Mononuclear cell (primary cell): Measurements from ENCODE around the gene SRR. TPM values are rescaled to one million over a fixed set of nuclear protein-coding genes. Genes with fewer than 3 reads are reported as not detected.

Experiments
- H3K27me3 ChIP-seq: 2 replicates; pipeline ENCODE4 v1.6.0; 2011; ENCODE audit warnings: low read length, control low read depth; ENCODE audit not compliant: insufficient read depth
- H3K4me1 ChIP-seq: 2 replicates; pipeline ENCODE4 v1.5.1; 2011; ENCODE audit warnings: mild to moderate bottlenecking, low read length, control low read depth; ENCODE audit not compliant: insufficient read depth
- H3K4me3 ChIP-seq: 2 replicates; pipeline ENCODE4 v1.5.1; 2011; ENCODE audit warnings: mild to moderate bottlenecking, low read length, moderate library complexity
- H3K9me3 ChIP-seq: 2 replicates; pipeline ENCODE4 v1.5.1; 2011; ENCODE audit warnings: low read depth, mild to moderate bottlenecking, control low read depth, low read length
- total RNA-seq: library from RNA; depleted of rRNA; stranded (reverse); fragments of >200 nt; gene quantifications from one replicate; pipeline ENCODE4 v1.2.3, GENCODE V29; 2012

The SRR gene
- total RNA-seq, 1 donor = 2.1 TPM

DNA sequence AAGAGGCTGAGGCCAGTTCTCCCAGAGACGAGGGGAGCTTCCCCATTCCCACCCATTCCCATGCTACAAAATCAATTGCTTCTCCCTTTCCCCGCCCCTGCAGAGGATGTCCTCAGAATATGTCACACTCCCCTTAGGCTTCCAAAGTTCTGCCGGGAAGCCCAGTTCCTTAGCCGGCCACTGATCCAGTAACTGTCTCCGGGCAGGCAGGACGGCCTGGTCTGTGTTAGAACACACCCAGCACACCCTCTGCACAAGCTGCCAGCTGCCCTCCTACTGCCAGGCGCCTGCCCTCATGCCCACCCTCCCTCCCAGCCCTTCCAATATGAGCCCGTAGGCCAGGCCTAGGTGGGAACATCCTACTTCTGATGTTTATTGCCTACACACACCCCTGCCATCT, 64.6 kb downstream of the SRR start:
- Histone ChIP-seq H3K4me3 (no peak overlapping the region), H3K4me1 (peaks cover 4% of the 10 kb centered on the region), H3K9me3 (no peaks in the 10 kb centered on the region), H3K27me3 (no peaks in the 10 kb centered on the region)

DNA sequence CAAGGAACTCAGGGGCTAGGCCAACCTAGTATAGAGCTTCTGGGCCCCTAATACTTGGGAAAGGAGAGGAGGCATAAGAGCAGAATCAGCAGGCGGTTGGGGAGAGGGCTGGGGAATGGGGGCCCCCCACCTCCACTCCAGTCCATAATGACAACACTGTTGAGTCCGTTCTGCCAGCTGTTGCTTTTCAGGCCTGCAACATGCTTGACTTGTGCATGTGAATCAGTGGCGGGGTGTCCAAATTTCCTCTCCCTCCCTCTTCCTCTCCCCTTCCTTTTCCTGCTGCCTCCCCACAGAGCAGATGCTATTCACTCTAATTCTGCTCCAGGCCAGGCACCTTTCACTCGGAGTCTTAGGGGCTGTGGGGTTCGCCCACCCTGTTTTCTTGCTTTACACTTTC, 65.3 kb downstream of the SRR start:
- no peaks in the 10 kb centered on the region for H3K9me3 ChIP-seq
- peaks cover 4% of the 10 kb centered on the region for H3K4me1 ChIP-seq
- no peaks in the 10 kb centered on the region for H3K27me3 ChIP-seq
- H3K4me3 ChIP-seq = no peak overlapping the region

- peaks cover 4% of the 10 kb centered on the region for H3K4me1 ChIP-seq
- no peaks in the 10 kb centered on the region for H3K9me3 ChIP-seq
- no peaks in the 10 kb centered on the region for H3K27me3 ChIP-seq
- H3K4me3 ChIP-seq = no peak overlapping the region
Observed at GRCh38 chr17:2369551-2370210, 65.9 kb downstream of the SRR start.

DNA sequence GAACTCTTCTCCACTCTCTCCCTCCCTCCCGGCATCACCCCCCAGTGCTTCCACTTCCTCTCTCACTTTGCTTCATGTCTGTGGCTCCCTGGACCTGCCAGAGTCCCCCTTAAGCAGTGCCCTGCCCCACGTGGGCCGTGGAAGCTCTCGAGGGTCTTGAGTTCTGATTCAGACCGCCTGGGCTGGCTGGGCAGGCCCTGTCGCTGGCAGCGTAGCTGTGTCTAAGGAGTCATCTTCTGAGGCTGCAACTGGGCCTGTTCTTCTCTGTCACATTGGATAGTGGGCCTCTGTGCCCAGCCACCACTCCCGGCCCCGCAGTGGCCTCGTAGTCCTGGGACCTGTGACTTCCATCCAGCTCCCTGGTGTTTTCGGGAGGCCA, 66.5 kb downstream of the SRR start:
- H3K4me1 ChIP-seq = peaks cover 4% of the 10 kb centered on the region
- H3K9me3 ChIP-seq = no peaks in the 10 kb centered on the region

GRCh38 chr17:2371183-2372130, 67.7 kb downstream of the SRR start:
- Histone ChIP-seq H3K27me3 (no peaks in the 10 kb centered on the region), H3K4me1 (peaks cover 4% of the 10 kb centered on the region), H3K9me3 (no peaks in the 10 kb centered on the region), H3K4me3 (no peak overlapping the region)

More for the DNA sequence above, 66.5 kb downstream of the SRR start:
- H3K4me3 ChIP-seq = no peak overlapping the region
- H3K27me3 ChIP-seq = no peaks in the 10 kb centered on the region

GRCh38 chr17:2372180-2372579, 68.4 kb downstream of the SRR start:
- no peak overlapping the region for H3K4me3 ChIP-seq
- no peaks in the 10 kb centered on the region for H3K27me3 ChIP-seq
- no peaks in the 10 kb centered on the region for H3K9me3 ChIP-seq
- H3K4me1 ChIP-seq = peaks cover 4% of the 10 kb centered on the region

- Histone ChIP-seq H3K4me1 (peaks cover 4% of the 10 kb centered on the region), H3K9me3 (no peaks in the 10 kb centered on the region), H3K4me3 (no peak overlapping the region), H3K27me3 (no peaks in the 10 kb centered on the region)
Observed at GRCh38 chr17:2372681-2373080, 68.9 kb downstream of the SRR start.

DNA sequence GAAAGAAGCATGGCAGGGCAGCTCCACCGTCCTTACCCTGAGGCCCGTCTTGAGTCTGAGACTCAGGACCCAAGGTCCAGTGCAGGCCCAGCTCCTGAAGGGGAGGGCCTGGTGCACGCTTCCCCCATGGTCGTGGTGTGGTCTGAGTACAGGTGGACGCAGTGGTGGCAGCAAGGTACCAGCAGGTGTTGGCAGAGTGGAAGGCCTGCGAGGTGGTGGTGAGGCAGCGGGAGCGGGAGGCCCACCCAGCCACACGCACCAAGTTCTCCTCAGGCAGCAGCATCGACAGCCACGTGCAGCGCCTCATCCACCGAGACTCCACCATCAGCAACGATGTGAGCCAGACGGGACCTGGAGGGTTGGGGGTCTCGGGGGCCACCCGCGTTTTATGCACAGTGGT, 69.4 kb downstream of the SRR start:
- peaks cover 4% of the 10 kb centered on the region for H3K4me1 ChIP-seq
- H3K4me3 ChIP-seq = no peak overlapping the region

More for the DNA sequence above, 69.4 kb downstream of the SRR start:
- Histone ChIP-seq H3K27me3 (no peaks in the 10 kb centered on the region), H3K9me3 (no peaks in the 10 kb centered on the region)

Other genes starting within 250 kb of the SRR start
- 16.4 TPM for gene HIC1, start 248.8 kb upstream of the SRR start, total RNA-seq
- 21.8 TPM for gene SMG6, start 165 bp upstream of the SRR start, total RNA-seq
- 33.5 TPM for gene TSR1, start 32.5 kb downstream of the SRR start, total RNA-seq
- gene SGSM2, start 33.6 kb downstream of the SRR start, total RNA-seq = 52.9 TPM
- gene MNT, start 97.1 kb downstream of the SRR start, total RNA-seq = 18.1 TPM
- gene METTL16, start 207.9 kb downstream of the SRR start, total RNA-seq = 50.3 TPM